Ovary (tissue), 3 donors: ENCODE measurements around the gene TMEM134.

ENCODE experiments used
- POLR2A ChIP-seq: fragments of 450-650 bp; IDR thresholded peaks from one replicate; pipeline ENCODE4 v1.6.1; 2017; ENCODE audit warnings: antibody characterized with exemption, mild to moderate bottlenecking, moderate library complexity
- TF ChIP-seq, protein P1 (sequence below), 3 donors: fragments of 450-650 bp in 2 of 3; fragments of 200-600 bp in 1 of 3; IDR thresholded peaks; one replicate each; pipeline versions ENCODE4 v1.5.1 to v1.8.0; 2016 to 2022; ENCODE audit warnings: antibody characterized with exemption in 3 of 3, mild to moderate bottlenecking in 1 of 3
- donor health status: DM: no; HTN: no; CAD: no.

DNA sequence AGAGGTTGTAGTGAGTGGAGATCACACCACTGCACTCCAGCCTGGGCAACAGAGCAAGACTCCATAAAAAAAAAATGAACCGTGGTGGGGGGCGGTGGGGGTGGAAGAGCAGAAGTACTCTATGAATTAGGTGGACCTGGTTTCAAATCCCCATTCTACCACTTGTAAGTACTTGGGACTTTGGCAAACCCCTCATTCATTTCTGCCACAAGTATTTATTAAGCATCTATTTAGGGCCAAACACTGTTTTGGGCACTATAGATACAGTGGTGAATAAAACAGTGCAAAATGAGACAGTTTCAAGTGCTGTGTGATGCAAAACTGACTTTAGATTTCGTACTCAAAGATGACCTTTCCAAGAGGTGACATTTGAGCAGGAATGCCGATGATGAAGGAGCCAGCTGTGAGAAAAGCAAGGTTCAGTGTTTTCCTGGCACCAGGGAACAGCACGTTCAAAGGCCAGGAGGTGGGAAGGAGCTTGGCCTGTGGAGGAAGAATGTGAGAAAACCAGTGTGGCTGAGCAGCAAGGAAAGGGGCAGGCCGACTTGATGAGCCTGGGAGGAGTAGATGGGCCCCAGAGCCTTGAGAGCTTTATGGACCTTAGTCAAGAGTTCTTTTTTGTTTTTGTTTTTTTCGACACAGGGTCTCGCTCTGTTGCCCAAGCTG is 1.4 kb upstream of the TMEM134 start:
- TF ChIP-seq POLR2A: no peak
- TF ChIP-seq, protein P1, sequence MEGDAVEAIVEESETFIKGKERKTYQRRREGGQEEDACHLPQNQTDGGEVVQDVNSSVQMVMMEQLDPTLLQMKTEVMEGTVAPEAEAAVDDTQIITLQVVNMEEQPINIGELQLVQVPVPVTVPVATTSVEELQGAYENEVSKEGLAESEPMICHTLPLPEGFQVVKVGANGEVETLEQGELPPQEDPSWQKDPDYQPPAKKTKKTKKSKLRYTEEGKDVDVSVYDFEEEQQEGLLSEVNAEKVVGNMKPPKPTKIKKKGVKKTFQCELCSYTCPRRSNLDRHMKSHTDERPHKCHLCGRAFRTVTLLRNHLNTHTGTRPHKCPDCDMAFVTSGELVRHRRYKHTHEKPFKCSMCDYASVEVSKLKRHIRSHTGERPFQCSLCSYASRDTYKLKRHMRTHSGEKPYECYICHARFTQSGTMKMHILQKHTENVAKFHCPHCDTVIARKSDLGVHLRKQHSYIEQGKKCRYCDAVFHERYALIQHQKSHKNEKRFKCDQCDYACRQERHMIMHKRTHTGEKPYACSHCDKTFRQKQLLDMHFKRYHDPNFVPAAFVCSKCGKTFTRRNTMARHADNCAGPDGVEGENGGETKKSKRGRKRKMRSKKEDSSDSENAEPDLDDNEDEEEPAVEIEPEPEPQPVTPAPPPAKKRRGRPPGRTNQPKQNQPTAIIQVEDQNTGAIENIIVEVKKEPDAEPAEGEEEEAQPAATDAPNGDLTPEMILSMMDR (IDR thresholded peaks at IDR 0.05): no peak
